Natural killer cell (primary cell): ENCODE measurements around the gene ZNF718. TPM values are rescaled to one million over a fixed set of nuclear protein-coding genes. Genes with fewer than 3 reads are reported as not detected.
"Not testable (repeated sequence)": the region's sequence is repeated elsewhere in the genome, so short reads cannot be mapped to it uniquely, and the experiment has no call there.

Experiments used
- ATAC-seq, 3 donors: fragments of 150-1000 bp in 2 of 3; fragments of 200-7000 bp in 1 of 3; cut with Tn5 transposase; 1 replicate in 1 of 3; 2 replicates in 2 of 3; pipeline ENCODE4 v1.10.0; 2021; ENCODE audit warnings: mild to moderate bottlenecking in 2 of 3, moderate library complexity in 2 of 3
- DNase-seq, 2 donors: peaks; one replicate each; pipeline versions ENCODE4 v3.0.0 to v3.0.0-alpha.2; 2013 to 2021; ENCODE audit warnings: mixed read lengths in 1 of 2
- H3K27ac ChIP-seq: one replicate; pipeline ENCODE4 v1.5.1; 2013; ENCODE audit warnings: mild to moderate bottlenecking, low read length
- H3K27me3 ChIP-seq: one replicate; pipeline ENCODE4 v1.6.1; 2013; ENCODE audit warnings: low read length; ENCODE audit not compliant: control insufficient read depth, insufficient read depth
- H3K36me3 ChIP-seq: one replicate; pipeline ENCODE4 v1.6.1; 2013; ENCODE audit warnings: low read length; ENCODE audit not compliant: control insufficient read depth, insufficient read depth
- H3K4me1 ChIP-seq: one replicate; pipeline ENCODE4 v1.6.1; 2013; ENCODE audit warnings: low read length; ENCODE audit not compliant: control insufficient read depth, insufficient read depth
- H3K4me3 ChIP-seq: one replicate; pipeline ENCODE4 v1.5.1; 2013; ENCODE audit warnings: low read length
- H3K9me3 ChIP-seq: one replicate; pipeline ENCODE4 v1.6.1; 2013; ENCODE audit warnings: low read length; ENCODE audit not compliant: control insufficient read depth, insufficient read depth
- H3K27ac Mint-ChIP-seq, 2 donors: one replicate each; pipeline ENCODE4 v1.8.0; 2022; ENCODE audit warnings: mild to moderate bottlenecking in 2 of 2, mixed read lengths in 2 of 2, moderate library complexity in 1 of 2
- H3K27me3 Mint-ChIP-seq, 2 donors: one replicate each; pipeline ENCODE4 v1.8.0; 2022; ENCODE audit warnings: low read depth in 2 of 2, mixed read lengths in 2 of 2
- H3K36me3 Mint-ChIP-seq: one replicate; pipeline ENCODE4 v1.8.0; 2022; ENCODE audit warnings: mixed read lengths
- H3K4me1 Mint-ChIP-seq, 2 donors: one replicate each; pipeline ENCODE4 v1.8.0; 2022; ENCODE audit warnings: mixed read lengths in 2 of 2
- H3K4me3 Mint-ChIP-seq: one replicate; pipeline ENCODE4 v1.8.0; 2022; ENCODE audit warnings: mild to moderate bottlenecking, moderate library complexity, mixed read lengths
- H3K9me3 Mint-ChIP-seq, 2 donors: one replicate each; pipeline ENCODE4 v1.8.0; 2022; ENCODE audit warnings: mixed read lengths in 2 of 2
- WGBS: methylation state at CpG from one replicate; pipeline ENCODE4 v1.1.7; 2013; ENCODE audit warnings: missing lambda C conversion rate; ENCODE audit not compliant: insufficient coverage; 5-methylcytosine and 5-hydroxymethylcytosine counted together
- intact Hi-C: fragments of 100-400 bp; cut with micrococcal nuclease; formaldehyde crosslinking; loops from one replicate; pipeline ENCODE4 v1.14.2; 2022
- total RNA-seq, 4 donors: library from RNA; stranded (reverse); fragments of 120-200 nt in 1 of 4; gene quantifications; one replicate each; pipeline versions ENCODE4 v1.2.3 to v1.2.4, GENCODE V29; 2013 to 2022
- TF ChIP-seq, protein P1 (sequence below): fragments of 200-600 bp; IDR thresholded peaks from one replicate; pipeline ENCODE4 v1.8.0; 2022; ENCODE audit warnings: antibody characterized with exemption

ZNF718 gene
- total RNA-seq, 3 donors from 2014 or later (not counting 1 experiment from before 2014, with no cell fraction given), result 7.9 to 16.1 (median 15.1) TPM

DNA sequence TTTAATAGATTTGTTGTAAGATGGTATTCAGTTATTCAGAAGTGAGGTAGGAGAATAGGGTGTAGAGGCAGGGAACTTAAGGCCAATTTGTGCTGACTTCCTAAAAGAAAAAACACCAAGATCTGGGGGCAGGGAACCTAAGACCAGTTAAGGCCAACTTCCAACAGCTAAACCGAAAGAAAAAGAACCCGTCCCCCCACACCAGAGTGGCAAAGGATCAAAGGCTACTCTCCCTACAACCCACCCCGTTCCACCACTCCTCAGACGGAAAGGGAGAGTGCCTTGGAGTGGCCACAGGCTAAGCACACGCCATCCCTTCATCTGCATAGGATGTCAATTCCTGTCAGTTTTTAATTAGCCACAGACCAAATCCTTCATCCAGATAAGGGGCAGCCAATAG is 3.7 kb upstream of the ZNF718 start:
- peaks cover 19% of the 10 kb centered on the region for H3K9me3 ChIP-seq

GRCh38 chr4:121408-122084 is 2.8 kb upstream of the ZNF718 start:
- intact Hi-C loops, result loop anchor here (1.0 to 5.0 kb wide), 2 partner anchors 110 to 216 kb away; partner anchors contain the start of gene ZNF141
- ATAC-seq, result peak; percentile 50 to 71 (median 67)
- peaks cover 57% of the 10 kb centered on the region for H3K4me1 ChIP-seq
- Mint-ChIP-seq H3K4me1 (peaks cover 59 to 60% of the 10 kb centered on the region in 2 donors), H3K27ac (peak overlapping the region; percentile 99), H3K9me3 (peaks cover 2 to 3% of the 10 kb centered on the region in 2 donors), H3K36me3 (no peaks in the 10 kb centered on the region), H3K27me3 (no peaks in the 10 kb centered on the region), H3K4me3 (peak overlapping the region; percentile 97)
- peaks cover 19% of the 10 kb centered on the region for H3K9me3 ChIP-seq
- no peaks in the 10 kb centered on the region for H3K27me3 ChIP-seq
- peak overlapping the region; percentile 4 for H3K4me3 ChIP-seq
- TF ChIP-seq, protein P1, sequence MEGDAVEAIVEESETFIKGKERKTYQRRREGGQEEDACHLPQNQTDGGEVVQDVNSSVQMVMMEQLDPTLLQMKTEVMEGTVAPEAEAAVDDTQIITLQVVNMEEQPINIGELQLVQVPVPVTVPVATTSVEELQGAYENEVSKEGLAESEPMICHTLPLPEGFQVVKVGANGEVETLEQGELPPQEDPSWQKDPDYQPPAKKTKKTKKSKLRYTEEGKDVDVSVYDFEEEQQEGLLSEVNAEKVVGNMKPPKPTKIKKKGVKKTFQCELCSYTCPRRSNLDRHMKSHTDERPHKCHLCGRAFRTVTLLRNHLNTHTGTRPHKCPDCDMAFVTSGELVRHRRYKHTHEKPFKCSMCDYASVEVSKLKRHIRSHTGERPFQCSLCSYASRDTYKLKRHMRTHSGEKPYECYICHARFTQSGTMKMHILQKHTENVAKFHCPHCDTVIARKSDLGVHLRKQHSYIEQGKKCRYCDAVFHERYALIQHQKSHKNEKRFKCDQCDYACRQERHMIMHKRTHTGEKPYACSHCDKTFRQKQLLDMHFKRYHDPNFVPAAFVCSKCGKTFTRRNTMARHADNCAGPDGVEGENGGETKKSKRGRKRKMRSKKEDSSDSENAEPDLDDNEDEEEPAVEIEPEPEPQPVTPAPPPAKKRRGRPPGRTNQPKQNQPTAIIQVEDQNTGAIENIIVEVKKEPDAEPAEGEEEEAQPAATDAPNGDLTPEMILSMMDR, result no peak
- peak; percentile 54 to 77 for DNase-seq
- WGBS, result 3% methylated on average over 6 of the region's 7 CpGs
- H3K27ac ChIP-seq, result peak overlapping the region; percentile 78
- no peaks in the 10 kb centered on the region for H3K36me3 ChIP-seq

More for the DNA sequence above, 3.7 kb upstream of the ZNF718 start:
- WGBS, result 26% methylated on average over 5 of the region's 5 CpGs
- Mint-ChIP-seq H3K9me3 (peaks cover 2 to 4% of the 10 kb centered on the region in 2 donors), H3K27me3 (no peaks in the 10 kb centered on the region), H3K4me1 (peaks cover 55% of the 10 kb centered on the region in 2 donors), H3K27ac (peak overlapping the region; percentile 99), H3K4me3 (peak overlapping the region; percentile 97), H3K36me3 (no peaks in the 10 kb centered on the region)
- TF ChIP-seq, protein P1, result no peak
- Histone ChIP-seq H3K27ac (peak overlapping the region; percentile 78), H3K27me3 (no peaks in the 10 kb centered on the region), H3K4me3 (no peak overlapping the region), H3K4me1 (peaks cover 53% of the 10 kb centered on the region), H3K36me3 (no peaks in the 10 kb centered on the region)
- intact Hi-C loops, result loop anchor here (1.0 to 5.0 kb wide), 2 partner anchors 111 to 217 kb away; partner anchors contain the start of gene ZNF141
- no peak for DNase-seq
- no peak for ATAC-seq

DNA sequence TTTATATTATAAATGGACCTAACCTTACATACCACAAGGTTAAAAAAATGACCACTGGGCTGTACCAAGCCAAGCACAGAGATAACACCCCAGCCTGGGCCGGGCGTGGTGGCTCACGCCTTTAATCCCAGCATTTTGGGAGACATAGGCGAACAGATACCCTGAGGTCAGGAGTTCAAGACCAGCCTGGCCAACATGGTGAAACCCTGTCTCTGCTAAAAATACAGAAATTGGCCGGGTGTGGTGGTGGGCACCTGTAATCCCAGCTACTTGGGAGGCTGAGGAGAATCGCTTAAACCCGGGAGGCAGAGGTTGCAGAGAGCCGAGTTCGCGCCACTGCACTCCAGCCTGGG is 403 bp upstream of the ZNF718 start:
- peaks cover 53 to 54% of the 10 kb centered on the region in 2 donors for H3K4me1 Mint-ChIP-seq
- Histone ChIP-seq H3K27ac (peak overlapping the region; percentile 78), H3K4me3 (peak overlapping the region; percentile 74), H3K9me3 (peaks cover 21% of the 10 kb centered on the region), H3K4me1 (peaks cover 57% of the 10 kb centered on the region), H3K36me3 (peaks cover 19% of the 10 kb centered on the region)
- H3K4me3 Mint-ChIP-seq, result peak overlapping the region; percentile 99
- not testable (repeated sequence) for H3K27me3 ChIP-seq, H3K27me3 Mint-ChIP-seq, ATAC-seq, H3K9me3 Mint-ChIP-seq, H3K36me3 Mint-ChIP-seq, DNase-seq
- WGBS, result 49% methylated on average over 10 of the region's 10 CpGs
- H3K27ac Mint-ChIP-seq, result peak overlapping the region; percentile 98 to 99
- intact Hi-C loops, result loop anchor here (5.0 kb wide), 1 partner anchor 213 kb away; the partner anchor contains the start of gene ZNF141

DNA sequence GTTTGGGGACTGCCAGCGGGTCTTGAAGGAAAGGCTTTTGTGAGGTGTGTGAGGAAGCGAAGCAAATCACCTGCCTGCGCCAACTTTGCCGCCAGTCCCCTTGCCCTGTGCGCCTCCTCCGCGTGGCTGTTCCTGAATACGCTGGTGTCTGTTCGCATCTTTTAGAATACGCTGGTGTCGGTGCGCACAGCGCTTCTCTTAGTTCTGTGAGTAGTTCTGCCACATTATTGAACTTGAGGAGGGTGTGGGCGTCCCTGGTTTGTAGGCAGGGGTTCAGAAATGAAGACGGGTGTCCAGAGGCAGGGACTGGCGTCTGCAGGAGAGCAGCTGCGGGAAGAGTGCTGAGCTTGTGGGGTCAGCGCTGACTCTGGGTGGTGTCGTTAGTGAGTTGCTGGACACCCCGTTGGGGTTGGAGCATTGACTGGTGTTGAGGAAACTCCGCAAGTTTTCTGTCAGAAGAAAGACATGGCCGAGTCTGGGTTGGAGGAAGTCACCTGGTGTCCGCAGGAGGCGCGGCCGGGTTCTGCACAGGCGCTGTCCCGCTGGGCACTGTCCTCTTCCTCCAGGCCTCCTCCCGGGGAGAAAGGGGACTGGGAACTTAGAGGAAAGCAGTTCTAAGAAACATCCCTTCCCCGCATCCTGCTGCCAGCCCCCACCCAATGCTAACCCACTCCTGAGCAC is 930 bp downstream of the ZNF718 start:
- Histone ChIP-seq H3K9me3 (peaks cover 15% of the 10 kb centered on the region), H3K27me3 (no peaks in the 10 kb centered on the region), H3K36me3 (peaks cover 26% of the 10 kb centered on the region), H3K4me1 (peaks cover 50% of the 10 kb centered on the region), H3K4me3 (peak overlapping the region; percentile 74), H3K27ac (peak overlapping the region; percentile 78)
- H3K27me3 Mint-ChIP-seq, result no peaks in the 10 kb centered on the region
- H3K4me1 Mint-ChIP-seq, result peaks cover 50% of the 10 kb centered on the region in 2 donors
- peak overlapping the region; percentile 99 for H3K4me3 Mint-ChIP-seq
- intact Hi-C loops, result no loop called here
- 3% methylated on average over 30 of the region's 30 CpGs for WGBS
- H3K27ac Mint-ChIP-seq, result peak overlapping the region; percentile 98 to 99
- no peak for DNase-seq
- H3K36me3 Mint-ChIP-seq, result no peaks in the 10 kb centered on the region
- ATAC-seq, result peak in 1 of 3 donors; percentile 1
- peaks cover 0 to 2% of the 10 kb centered on the region in 2 donors for H3K9me3 Mint-ChIP-seq
- TF ChIP-seq, protein P1, result no peak
